Measurements from ENCODE around the gene DOK3. TPM values are rescaled to one million over a fixed set of nuclear protein-coding genes. Genes with fewer than 3 reads are reported as not detected.
"Not testable (repeated sequence)": the region's sequence is repeated elsewhere in the genome, so short reads cannot be mapped to it uniquely, and the experiment has no call there.

DOK3 gene
- polyA plus RNA-seq, 1 experiment, result 0.50 TPM

DNA sequence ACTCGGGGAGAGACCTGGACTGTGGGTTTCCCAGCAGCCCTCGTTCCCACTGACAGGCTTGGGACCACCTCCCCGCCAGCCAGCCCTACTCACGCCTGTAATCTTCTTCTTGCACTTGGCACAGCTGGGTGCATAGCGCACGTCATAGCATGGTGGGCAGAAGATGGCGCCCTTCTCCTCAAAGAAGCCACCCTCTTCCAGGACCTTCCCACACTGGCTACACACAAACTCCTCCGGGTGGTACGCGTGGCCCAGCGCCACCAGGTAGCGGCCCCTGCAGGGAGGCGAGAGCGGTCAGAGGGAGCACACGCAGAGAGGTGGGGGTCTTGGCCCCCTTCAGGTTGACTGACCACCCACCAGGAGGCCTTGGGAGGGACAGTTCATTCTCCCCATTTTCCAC lies 21.7 kb downstream of the DOK3 start:
- Histone ChIP-seq H3K27me3 (ENCODE audit: control insufficient read depth, insufficient read depth, low read length) (no peaks in the 10 kb centered on the region), H3K27ac (ENCODE audit: low read depth, low read length) (no peak overlapping the region), H3K9me3 (ENCODE audit: control insufficient read depth, insufficient read depth, low read length) (no peaks in the 10 kb centered on the region; the same call in 1 of the 2 replicates), H3K4me3 (ENCODE audit: low read depth, low read length) (no peak overlapping the region)
- ChIA-PET CTCF (interaction anchor here (2.1 kb wide), 1 partner anchor 13 kb away, joined by 9 read pairs; no protein-coding TSS in a partner anchor), POLR2A (interaction anchor here (6.2 to 12.1 kb wide), 2 partner anchors 8 to 11 kb away, joined by 42 to 230 read pairs; partner anchors contain the start of genes DBN1 and PDLIM7)
- no peak for DNase-seq (ENCODE audit: low read depth, low spot score)
- TF ChIP-seq, protein P1, sequence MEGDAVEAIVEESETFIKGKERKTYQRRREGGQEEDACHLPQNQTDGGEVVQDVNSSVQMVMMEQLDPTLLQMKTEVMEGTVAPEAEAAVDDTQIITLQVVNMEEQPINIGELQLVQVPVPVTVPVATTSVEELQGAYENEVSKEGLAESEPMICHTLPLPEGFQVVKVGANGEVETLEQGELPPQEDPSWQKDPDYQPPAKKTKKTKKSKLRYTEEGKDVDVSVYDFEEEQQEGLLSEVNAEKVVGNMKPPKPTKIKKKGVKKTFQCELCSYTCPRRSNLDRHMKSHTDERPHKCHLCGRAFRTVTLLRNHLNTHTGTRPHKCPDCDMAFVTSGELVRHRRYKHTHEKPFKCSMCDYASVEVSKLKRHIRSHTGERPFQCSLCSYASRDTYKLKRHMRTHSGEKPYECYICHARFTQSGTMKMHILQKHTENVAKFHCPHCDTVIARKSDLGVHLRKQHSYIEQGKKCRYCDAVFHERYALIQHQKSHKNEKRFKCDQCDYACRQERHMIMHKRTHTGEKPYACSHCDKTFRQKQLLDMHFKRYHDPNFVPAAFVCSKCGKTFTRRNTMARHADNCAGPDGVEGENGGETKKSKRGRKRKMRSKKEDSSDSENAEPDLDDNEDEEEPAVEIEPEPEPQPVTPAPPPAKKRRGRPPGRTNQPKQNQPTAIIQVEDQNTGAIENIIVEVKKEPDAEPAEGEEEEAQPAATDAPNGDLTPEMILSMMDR (IDR thresholded peaks at IDR 0.05; ENCODE audit: low read depth, low read length), result no peak

- ChIA-PET POLR2A (interaction anchor here (1.7 to 12.1 kb wide), 3 partner anchors 9 to 20 kb away, joined by 10 to 230 read pairs (median 42); partner anchors contain the start of genes DBN1 and PDLIM7), CTCF (interaction anchor here (2.1 kb wide), 1 partner anchor 14 kb away, joined by 9 read pairs; no protein-coding TSS in a partner anchor)
- DNase-seq (ENCODE audit: low read depth, low spot score), result no peak
- no peak overlapping the region for H3K4me3 ChIP-seq (ENCODE audit: low read depth, low read length)
- H3K27me3 ChIP-seq (ENCODE audit: control insufficient read depth, insufficient read depth, low read length), result no peaks in the 10 kb centered on the region
- peak overlapping the region; percentile 21 for H3K27ac ChIP-seq (ENCODE audit: low read depth, low read length)
- H3K9me3 ChIP-seq (ENCODE audit: control insufficient read depth, insufficient read depth, low read length), result no peaks in the 10 kb centered on the region; the same call in 1 of the 2 replicates
- TF ChIP-seq, protein P1 (IDR thresholded peaks at IDR 0.05; ENCODE audit: low read depth, low read length), result no peak
Measured at GRCh38 chr5:177487144-177487543, 22.5 kb downstream of the DOK3 start.

- Histone ChIP-seq H3K27ac (ENCODE audit: low read depth, low read length) (no peak overlapping the region), H3K4me3 (ENCODE audit: low read depth, low read length) (no peak overlapping the region), H3K27me3 (ENCODE audit: control insufficient read depth, insufficient read depth, low read length) (no peaks in the 10 kb centered on the region), H3K9me3 (ENCODE audit: control insufficient read depth, insufficient read depth, low read length) (no peaks in the 10 kb centered on the region; the same call in 1 of the 2 replicates)
- ChIA-PET POLR2A (interaction anchor here (1.7 to 12.1 kb wide), 3 partner anchors 9 to 21 kb away, joined by 10 to 230 read pairs (median 42); partner anchors contain the start of genes DBN1 and PDLIM7), CTCF (no interaction called here)
- TF ChIP-seq, protein P1 (IDR thresholded peaks at IDR 0.05; ENCODE audit: low read depth, low read length), result no peak
- DNase-seq (ENCODE audit: low read depth, low spot score), result no peak
Measured at GRCh38 chr5:177486256-177486655, 23.4 kb downstream of the DOK3 start.

- POLR2A ChIA-PET, result interaction anchor here (1.3 to 6.2 kb wide), 4 partner anchors 9 to 21 kb away, joined by 4 to 42 read pairs (median 8); partner anchors contain the start of gene PDLIM7
- H3K27ac ChIP-seq (ENCODE audit: low read depth, low read length); H3K27me3 ChIP-seq (ENCODE audit: control insufficient read depth, insufficient read depth, low read length); H3K9me3 ChIP-seq (ENCODE audit: control insufficient read depth, insufficient read depth, low read length); DNase-seq (ENCODE audit: low read depth, low spot score); H3K4me3 ChIP-seq (ENCODE audit: low read depth, low read length): not testable (repeated sequence)
- CTCF ChIA-PET, result interaction anchor here (0.7 kb wide), 1 partner anchor 14 kb away, joined by 3 read pairs; no protein-coding TSS in a partner anchor
Measured at GRCh38 chr5:177485753-177486152, 23.9 kb downstream of the DOK3 start.

DNA sequence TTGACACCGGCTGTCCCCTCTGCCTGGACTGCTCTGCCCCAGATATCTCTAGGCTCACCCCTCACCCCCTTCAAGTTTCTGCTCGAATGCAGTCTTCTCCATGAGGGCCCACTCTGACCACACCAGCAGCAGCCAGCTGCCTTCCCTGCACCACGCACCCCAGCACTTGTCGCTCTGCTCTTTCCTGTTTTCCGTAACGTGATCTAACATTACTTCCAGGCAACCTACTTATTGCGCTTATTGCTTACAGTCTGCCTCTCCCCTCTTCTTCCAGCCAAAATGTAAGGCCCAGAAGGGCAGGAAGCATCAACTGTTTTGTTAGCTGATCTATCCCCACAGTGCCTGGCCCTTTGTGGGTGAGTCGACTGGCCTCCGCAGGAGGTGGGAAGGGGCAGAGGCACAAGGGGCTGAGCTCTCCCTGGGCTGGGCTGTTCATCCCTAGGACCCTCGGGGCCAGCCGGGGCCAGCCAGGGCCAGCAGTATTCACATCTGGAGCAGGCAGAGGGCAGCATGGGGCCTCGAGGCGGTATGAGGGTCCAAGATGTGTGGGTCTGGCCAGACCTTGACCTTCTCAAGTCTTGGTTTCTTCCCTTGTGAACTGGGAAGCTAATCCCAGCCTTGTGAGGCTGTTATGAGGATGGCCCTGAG lies 24.6 kb downstream of the DOK3 start:
- POLR2A ChIA-PET, result interaction anchor here (1.3 to 6.2 kb wide), 3 partner anchors 9 to 13 kb away, joined by 4 to 42 read pairs (median 6); partner anchors contain the start of gene PDLIM7
- Histone ChIP-seq H3K27me3 (ENCODE audit: control insufficient read depth, insufficient read depth, low read length) (no peaks in the 10 kb centered on the region), H3K27ac (ENCODE audit: low read depth, low read length) (peak overlapping the region; percentile 57), H3K9me3 (ENCODE audit: control insufficient read depth, insufficient read depth, low read length) (no peaks in the 10 kb centered on the region; the same call in 1 of the 2 replicates), H3K4me3 (ENCODE audit: low read depth, low read length) (no peak overlapping the region)
- CTCF ChIA-PET, result interaction anchor here (0.7 kb wide), 1 partner anchor 14 kb away, joined by 3 read pairs; no protein-coding TSS in a partner anchor
- no peak for DNase-seq (ENCODE audit: low read depth, low spot score)
- TF ChIP-seq, protein P1 (IDR thresholded peaks at IDR 0.05; ENCODE audit: low read depth, low read length), result no peak

All from AG04450 (cell line).